DND-41 (cell line): ENCODE data around the gene AKR1C2.
"Not testable (repeated sequence)": the region's sequence is repeated elsewhere in the genome, so short reads cannot be mapped to it uniquely, and the experiment has no call there.

ENCODE experiments used
- ATAC-seq: fragments of 200-7000 bp; cut with Tn5 transposase; 3 replicates; pipeline ENCODE4 v1.9.1; 2021; ENCODE audit warnings: low read depth; ENCODE audit not compliant: insufficient read depth
- DNase-seq: peaks from one replicate; pipeline ENCODE4 v3.0.0-alpha.2; 2020
- H2AFZ ChIP-seq: 2 replicates; pipeline ENCODE4 v1.6.0; 2012; ENCODE audit warnings: low read depth, low read length
- H3K27ac ChIP-seq: 2 replicates; pipeline ENCODE4 v1.5.1; 2012; ENCODE audit warnings: low read length, inconsistent platforms
- H3K27me3 ChIP-seq: fragments of 200-600 bp; sonication (generic); 2 replicates; pipeline ENCODE4 v1.6.0; 2012; ENCODE audit warnings: low read length, mild to moderate bottlenecking, inconsistent platforms; ENCODE audit not compliant: insufficient read depth, poor library complexity
- H3K36me3 ChIP-seq: 2 replicates; pipeline ENCODE4 v1.5.1; 2012; ENCODE audit warnings: low read length, inconsistent platforms; ENCODE audit not compliant: insufficient read depth
- H3K4me1 ChIP-seq: 2 replicates; pipeline ENCODE4 v1.5.1; 2012; ENCODE audit warnings: mild to moderate bottlenecking, low read length; ENCODE audit not compliant: insufficient read depth
- H3K4me2 ChIP-seq: 2 replicates; pipeline ENCODE4 v1.6.0; 2012; ENCODE audit warnings: mild to moderate bottlenecking, moderate library complexity, low read length, inconsistent platforms; ENCODE audit not compliant: insufficient read depth
- H3K4me3 ChIP-seq, 2 experiments: fragments of 200-600 bp in 1 of 2; shearing (Covaris generic) in 1 of 2; 2 replicates each; pipeline ENCODE4 v1.5.1; 2012 to 2016; ENCODE audit warnings: inconsistent platforms in 2 of 2, low read length in 2 of 2, mild to moderate bottlenecking in 2 of 2, low read depth in 1 of 2, moderate library complexity in 1 of 2
- H3K79me2 ChIP-seq: 2 replicates; pipeline ENCODE4 v1.6.0; 2012; ENCODE audit warnings: low read length, inconsistent platforms; ENCODE audit not compliant: insufficient read depth
- H3K9ac ChIP-seq: 2 replicates; pipeline ENCODE4 v1.6.0; 2012; ENCODE audit warnings: low read depth, mild to moderate bottlenecking, inconsistent platforms, low read length, moderate library complexity
- H3K9me3 ChIP-seq: 2 replicates; pipeline ENCODE4 v1.5.1; 2012; ENCODE audit warnings: low read length, moderate library complexity, mild to moderate bottlenecking, inconsistent platforms; ENCODE audit not compliant: insufficient read depth, severe bottlenecking
- H4K20me1 ChIP-seq: 2 replicates; pipeline ENCODE4 v1.6.0; 2012; ENCODE audit warnings: low read length; ENCODE audit not compliant: insufficient read depth
- EZH2 ChIP-seq: IDR thresholded peaks from 3 replicates; pipeline ENCODE4 v1.6.1; 2012; ENCODE audit warnings: borderline replicate concordance, low read depth, mild to moderate bottlenecking, moderate library complexity, low read length, inconsistent platforms; ENCODE audit not compliant: severe bottlenecking
- TF ChIP-seq, protein P1 (sequence below): IDR thresholded peaks from 2 replicates; pipeline ENCODE4 v1.5.1; 2012; ENCODE audit warnings: borderline replicate concordance, low read length, moderate library complexity, mild to moderate bottlenecking; ENCODE audit not compliant: poor library complexity, severe bottlenecking; ENCODE audit errors: extremely low read depth

The AKR1C2 gene

DNA sequence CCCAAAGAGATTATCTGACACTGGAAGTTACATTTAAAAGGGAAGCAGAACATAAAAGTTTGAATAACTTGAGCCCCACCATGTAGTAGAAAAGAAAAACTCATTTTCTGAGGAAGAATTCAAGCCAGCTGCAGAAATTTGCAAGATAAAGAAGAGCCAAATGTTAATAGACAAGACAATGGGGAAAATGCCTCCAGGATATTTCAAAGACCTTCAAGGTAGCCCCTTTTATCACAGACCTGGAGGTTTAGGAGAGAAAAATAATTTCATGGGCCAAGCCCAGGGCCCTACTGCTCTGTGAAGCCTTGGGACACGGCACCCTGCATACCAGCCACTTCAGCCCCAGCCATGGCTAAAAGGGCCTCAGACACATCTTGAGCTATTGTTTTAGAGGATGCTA, 58.8 kb downstream of the AKR1C2 start:
- H3K27me3 ChIP-seq: no peaks in the 10 kb centered on the region

DNA sequence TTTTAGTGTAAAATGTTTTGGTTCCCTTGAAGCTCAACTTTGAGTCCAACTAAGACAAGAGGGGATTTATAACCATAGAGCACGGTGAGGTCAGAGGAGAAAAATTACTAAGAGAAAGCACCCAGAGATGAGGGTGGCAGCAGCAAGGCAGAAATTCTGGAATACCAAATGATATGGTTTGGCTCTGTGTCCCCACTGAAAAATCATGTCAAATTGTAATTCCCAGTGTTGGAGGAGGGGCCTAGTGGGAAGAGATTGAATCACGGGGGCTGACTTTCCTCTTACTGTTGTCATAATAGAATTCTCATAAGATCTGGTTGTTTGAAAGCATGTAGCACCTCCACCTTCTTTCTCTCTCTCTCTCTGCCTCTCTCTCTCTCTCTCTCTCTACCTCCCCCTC, 59.8 kb downstream of the AKR1C2 start:
- Histone ChIP-seq H3K36me3 (no peaks in the 10 kb centered on the region), H2AFZ (no peak overlapping the region), H3K27me3 (peaks cover 10% of the 10 kb centered on the region), H4K20me1 (no peaks in the 10 kb centered on the region), H3K9ac (no peak overlapping the region), H3K79me2 (no peaks in the 10 kb centered on the region), H3K4me3 (no peak overlapping the region), H3K27ac (no peak overlapping the region), H3K4me2 (no peak overlapping the region), H3K4me1 (no peaks in the 10 kb centered on the region), H3K9me3 (no peaks in the 10 kb centered on the region)
- ATAC-seq (no peak), DNase-seq (no peak)
- TF ChIP-seq, protein P1, sequence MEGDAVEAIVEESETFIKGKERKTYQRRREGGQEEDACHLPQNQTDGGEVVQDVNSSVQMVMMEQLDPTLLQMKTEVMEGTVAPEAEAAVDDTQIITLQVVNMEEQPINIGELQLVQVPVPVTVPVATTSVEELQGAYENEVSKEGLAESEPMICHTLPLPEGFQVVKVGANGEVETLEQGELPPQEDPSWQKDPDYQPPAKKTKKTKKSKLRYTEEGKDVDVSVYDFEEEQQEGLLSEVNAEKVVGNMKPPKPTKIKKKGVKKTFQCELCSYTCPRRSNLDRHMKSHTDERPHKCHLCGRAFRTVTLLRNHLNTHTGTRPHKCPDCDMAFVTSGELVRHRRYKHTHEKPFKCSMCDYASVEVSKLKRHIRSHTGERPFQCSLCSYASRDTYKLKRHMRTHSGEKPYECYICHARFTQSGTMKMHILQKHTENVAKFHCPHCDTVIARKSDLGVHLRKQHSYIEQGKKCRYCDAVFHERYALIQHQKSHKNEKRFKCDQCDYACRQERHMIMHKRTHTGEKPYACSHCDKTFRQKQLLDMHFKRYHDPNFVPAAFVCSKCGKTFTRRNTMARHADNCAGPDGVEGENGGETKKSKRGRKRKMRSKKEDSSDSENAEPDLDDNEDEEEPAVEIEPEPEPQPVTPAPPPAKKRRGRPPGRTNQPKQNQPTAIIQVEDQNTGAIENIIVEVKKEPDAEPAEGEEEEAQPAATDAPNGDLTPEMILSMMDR: no peak
- TF ChIP-seq EZH2: no peak

More for the DNA sequence above, 58.8 kb downstream of the AKR1C2 start:
- Histone ChIP-seq H3K9me3 (no peaks in the 10 kb centered on the region), H3K79me2 (no peaks in the 10 kb centered on the region), H3K4me1 (no peaks in the 10 kb centered on the region), H3K9ac (no peak overlapping the region), H2AFZ (no peak overlapping the region), H3K27ac (no peak overlapping the region), H3K4me2 (no peak overlapping the region), H4K20me1 (no peaks in the 10 kb centered on the region), H3K36me3 (no peaks in the 10 kb centered on the region), H3K4me3 (no peak overlapping the region)
- TF ChIP-seq, protein P1: no peak
- no peak for TF ChIP-seq EZH2
- no peak for DNase-seq
- ATAC-seq: no peak

DNA sequence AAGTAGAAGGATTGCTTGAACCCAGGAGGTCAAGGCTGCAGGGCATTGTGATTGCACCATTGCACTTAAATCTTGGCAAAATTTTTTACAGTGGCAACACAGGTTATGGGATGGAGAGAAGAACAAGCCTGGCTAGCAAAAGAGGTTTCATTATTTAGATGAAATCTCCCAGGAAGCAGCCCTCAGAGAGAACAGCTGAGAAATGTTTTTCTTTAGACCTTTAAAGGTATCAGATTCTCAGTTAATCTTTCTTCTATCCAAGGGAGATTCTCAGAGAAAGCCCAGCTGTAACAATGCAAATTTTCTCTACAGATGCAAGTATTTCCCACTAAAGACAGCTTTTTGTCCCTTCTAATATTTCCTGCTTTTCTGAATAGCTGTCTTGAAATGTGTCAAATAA, 60.2 kb downstream of the AKR1C2 start:
- H2AFZ ChIP-seq, H3K9ac ChIP-seq: not testable (repeated sequence)

DNA sequence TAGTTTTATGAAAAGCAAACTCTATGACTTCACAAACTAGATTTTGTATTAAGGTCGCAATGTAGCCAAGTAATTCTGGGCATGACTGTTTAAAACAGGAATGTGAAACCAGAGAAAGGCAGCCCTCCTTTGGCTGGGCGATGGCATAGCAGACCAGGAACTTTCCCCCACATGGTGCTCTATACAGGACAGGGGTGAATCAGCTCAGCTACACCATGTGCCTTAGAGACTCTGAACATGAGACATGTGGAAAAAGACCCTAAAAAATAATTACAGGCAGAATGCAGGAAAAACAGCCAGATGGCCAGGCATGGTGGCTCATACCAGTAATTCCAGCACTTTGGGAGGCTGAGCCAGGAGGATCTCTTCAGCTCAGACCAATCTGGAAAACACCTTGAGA, 60.7 kb downstream of the AKR1C2 start:
- not testable (repeated sequence) for H3K79me2 ChIP-seq, H3K4me3 ChIP-seq, H3K4me2 ChIP-seq, H3K4me1 ChIP-seq, H3K9me3 ChIP-seq, H3K27ac ChIP-seq, H4K20me1 ChIP-seq, H3K36me3 ChIP-seq, DNase-seq, H3K9ac ChIP-seq, H2AFZ ChIP-seq, ATAC-seq
- H3K27me3 ChIP-seq: peaks cover 14% of the 10 kb centered on the region

More for the DNA sequence above, 60.2 kb downstream of the AKR1C2 start:
- H4K20me1 ChIP-seq, DNase-seq, ATAC-seq, H3K27ac ChIP-seq, H3K79me2 ChIP-seq, H3K4me2 ChIP-seq, H3K4me3 ChIP-seq, H3K4me1 ChIP-seq, H3K36me3 ChIP-seq, H3K9me3 ChIP-seq: not testable (repeated sequence)
- H3K27me3 ChIP-seq: peaks cover 14% of the 10 kb centered on the region
